ENCODE measurements around the gene PARD3. TPM values are rescaled to one million over a fixed set of nuclear protein-coding genes. Genes with fewer than 3 reads are reported as not detected.

The PARD3 gene
- total RNA-seq, 1 experiment from 2014 or later: 154 TPM

DNA sequence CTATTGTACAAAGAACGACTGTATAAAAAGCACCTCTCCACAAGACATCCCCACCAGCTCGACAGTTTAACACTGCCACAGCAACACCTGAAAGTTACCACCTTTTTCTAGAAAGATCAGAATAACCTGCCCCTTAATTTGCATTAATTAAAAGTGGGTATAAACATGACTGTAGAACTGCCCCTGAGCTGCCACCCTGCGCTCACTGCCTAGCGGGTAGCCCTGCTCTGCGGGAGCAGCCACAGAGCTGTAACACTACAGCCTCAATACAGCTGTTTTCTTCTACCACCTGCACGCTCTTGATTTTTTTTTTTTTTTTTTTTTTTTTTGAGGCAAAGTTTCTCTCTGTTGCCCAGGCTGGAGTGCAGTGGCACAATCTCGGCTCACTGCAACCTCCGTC, 140.9 kb downstream of the PARD3 start:
- Histone ChIP-seq H3F3A (ENCODE audit: low read length, unreplicated experiment) (no peaks in the 10 kb centered on the region), H3K9me3 (ENCODE audit: low read length) (no peaks in the 10 kb centered on the region), H3K27ac (ENCODE audit: low read length) (no peak overlapping the region), H3K36me3 (ENCODE audit: low read depth, low read length) (no peaks in the 10 kb centered on the region), H3K79me2 (ENCODE audit: low read length) (peaks cover 78% of the 10 kb centered on the region), H2AFZ (ENCODE audit: low read length) (no peak overlapping the region), H3K27me3 (ENCODE audit: low read length) (no peaks in the 10 kb centered on the region), H3K9ac (ENCODE audit: low read length) (no peak overlapping the region), H4K20me1 (ENCODE audit: low read length) (no peaks in the 10 kb centered on the region), H3K4me1 (ENCODE audit: insufficient read depth, low read length) (no peaks in the 10 kb centered on the region), H3K4me2 (ENCODE audit: low read length) (no peak overlapping the region), H3K9me2 (replicated peaks; ENCODE audit: low read length) (no peaks in the 10 kb centered on the region), H3K4me3 (ENCODE audit: low read length) (no peak overlapping the region)
- no TSS peak for BruUV-seq (replicated peaks)
- ATAC-seq (no peak), DNase-seq (no peak)
- POLR2A ChIA-PET (ENCODE audit: unreplicated experiment): no interaction called here
- CTCF ChIA-PET: no interaction called here
- intact Hi-C loops (cut with micrococcal nuclease): no loop called here
- TF ChIP-seq EZH2phosphoT487 (IDR thresholded peaks at IDR 0.05; ENCODE audit: borderline replicate concordance, low read length) (no peak), EZH2 (IDR thresholded peaks at IDR 0.05; ENCODE audit: low read length, unreplicated experiment) (no peak)
- TF ChIP-seq, protein P1, sequence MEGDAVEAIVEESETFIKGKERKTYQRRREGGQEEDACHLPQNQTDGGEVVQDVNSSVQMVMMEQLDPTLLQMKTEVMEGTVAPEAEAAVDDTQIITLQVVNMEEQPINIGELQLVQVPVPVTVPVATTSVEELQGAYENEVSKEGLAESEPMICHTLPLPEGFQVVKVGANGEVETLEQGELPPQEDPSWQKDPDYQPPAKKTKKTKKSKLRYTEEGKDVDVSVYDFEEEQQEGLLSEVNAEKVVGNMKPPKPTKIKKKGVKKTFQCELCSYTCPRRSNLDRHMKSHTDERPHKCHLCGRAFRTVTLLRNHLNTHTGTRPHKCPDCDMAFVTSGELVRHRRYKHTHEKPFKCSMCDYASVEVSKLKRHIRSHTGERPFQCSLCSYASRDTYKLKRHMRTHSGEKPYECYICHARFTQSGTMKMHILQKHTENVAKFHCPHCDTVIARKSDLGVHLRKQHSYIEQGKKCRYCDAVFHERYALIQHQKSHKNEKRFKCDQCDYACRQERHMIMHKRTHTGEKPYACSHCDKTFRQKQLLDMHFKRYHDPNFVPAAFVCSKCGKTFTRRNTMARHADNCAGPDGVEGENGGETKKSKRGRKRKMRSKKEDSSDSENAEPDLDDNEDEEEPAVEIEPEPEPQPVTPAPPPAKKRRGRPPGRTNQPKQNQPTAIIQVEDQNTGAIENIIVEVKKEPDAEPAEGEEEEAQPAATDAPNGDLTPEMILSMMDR (conservative IDR thresholded peaks at IDR 0.05; ENCODE audit: low read depth, low read length): no peak

DNA sequence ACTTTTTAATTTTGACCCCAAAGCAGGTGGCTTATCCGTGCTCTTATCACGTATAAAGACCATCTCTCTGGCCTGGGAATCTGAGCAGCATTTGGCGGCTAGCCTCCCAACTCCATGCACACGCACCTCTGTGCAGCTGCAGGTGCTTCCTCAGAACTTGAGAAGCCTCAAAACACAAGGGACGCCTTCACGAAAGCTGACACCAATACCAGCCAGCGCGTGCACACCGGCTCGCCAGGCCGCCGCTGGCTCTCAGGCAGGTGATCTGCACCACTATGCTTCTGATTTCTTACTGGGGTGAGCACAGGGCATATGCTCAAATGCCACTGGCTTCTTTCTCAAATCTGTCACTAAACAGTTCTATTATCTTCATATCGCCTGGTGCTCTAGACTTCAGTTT, 145.0 kb downstream of the PARD3 start:
- Histone ChIP-seq H3K4me1 (ENCODE audit: insufficient read depth, low read length) (peaks cover 22% of the 10 kb centered on the region), H4K20me1 (ENCODE audit: low read length) (no peaks in the 10 kb centered on the region), H3K36me3 (ENCODE audit: low read depth, low read length) (no peaks in the 10 kb centered on the region), H3K9ac (ENCODE audit: low read length) (no peak overlapping the region), H2AFZ (ENCODE audit: low read length) (no peak overlapping the region), H3K9me2 (replicated peaks; ENCODE audit: low read length) (no peaks in the 10 kb centered on the region), H3K9me3 (ENCODE audit: low read length) (no peaks in the 10 kb centered on the region), H3F3A (ENCODE audit: low read length, unreplicated experiment) (no peaks in the 10 kb centered on the region), H3K79me2 (ENCODE audit: low read length) (peaks cover 75% of the 10 kb centered on the region), H3K4me3 (ENCODE audit: low read length) (no peak overlapping the region), H3K27ac (ENCODE audit: low read length) (no peak overlapping the region), H3K4me2 (ENCODE audit: low read length) (no peak overlapping the region), H3K27me3 (ENCODE audit: low read length) (no peaks in the 10 kb centered on the region)
- no peak for ATAC-seq
- ChIA-PET CTCF (no interaction called here), POLR2A (ENCODE audit: unreplicated experiment) (no interaction called here)
- intact Hi-C loops (cut with micrococcal nuclease): no loop called here
- DNase-seq: no peak
- no peak for TF ChIP-seq EZH2phosphoT487 (IDR thresholded peaks at IDR 0.05; ENCODE audit: borderline replicate concordance, low read length)
- TF ChIP-seq EZH2 (IDR thresholded peaks at IDR 0.05; ENCODE audit: low read length, unreplicated experiment): no peak
- TF ChIP-seq, protein P1 (conservative IDR thresholded peaks at IDR 0.05; ENCODE audit: low read depth, low read length): no peak
- no TSS peak for BruUV-seq (replicated peaks)

DNA sequence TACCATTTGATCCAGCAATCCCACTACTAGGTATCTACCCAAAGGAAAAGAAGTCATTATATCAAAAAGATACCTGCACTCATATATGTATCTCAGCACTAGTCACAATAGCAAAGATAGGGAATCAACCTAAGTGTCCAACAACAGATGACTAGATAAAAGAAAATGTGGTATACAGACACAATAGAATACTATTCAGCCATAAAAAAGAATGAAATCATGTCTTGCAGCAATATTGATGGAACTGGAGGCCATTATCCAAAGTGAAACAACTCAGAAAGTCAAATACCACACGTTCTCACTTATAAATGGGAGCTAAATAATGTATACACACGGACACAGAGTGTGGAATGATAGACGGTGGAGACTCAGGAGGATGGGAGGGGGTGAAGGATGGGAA, 146.0 kb downstream of the PARD3 start:
- H3K4me1 ChIP-seq (ENCODE audit: insufficient read depth, low read length): peaks cover 22% of the 10 kb centered on the region
- H2AFZ ChIP-seq (ENCODE audit: low read length): no peak overlapping the region
- H3K27ac ChIP-seq (ENCODE audit: low read length): no peak overlapping the region
- no peak for TF ChIP-seq EZH2 (IDR thresholded peaks at IDR 0.05; ENCODE audit: low read length, unreplicated experiment)
- no peaks in the 10 kb centered on the region for H3K27me3 ChIP-seq (ENCODE audit: low read length)
- DNase-seq (no peak), ATAC-seq (no peak)
- intact Hi-C loops (cut with micrococcal nuclease): loop anchor here (5.0 kb wide), 1 partner anchor 548 kb away; no protein-coding TSS in a partner anchor
- no peaks in the 10 kb centered on the region for H3K36me3 ChIP-seq (ENCODE audit: low read depth, low read length)
- H3F3A ChIP-seq (ENCODE audit: low read length, unreplicated experiment): no peaks in the 10 kb centered on the region
- POLR2A ChIA-PET (ENCODE audit: unreplicated experiment): interaction anchor here (0.6 kb wide), 1 partner anchor 1680 kb away, joined by 4 read pairs; no protein-coding TSS in a partner anchor
- H3K79me2 ChIP-seq (ENCODE audit: low read length): peaks cover 75% of the 10 kb centered on the region
- H3K4me2 ChIP-seq (ENCODE audit: low read length): no peak overlapping the region
- no peak overlapping the region for H3K4me3 ChIP-seq (ENCODE audit: low read length)
- H4K20me1 ChIP-seq (ENCODE audit: low read length): no peaks in the 10 kb centered on the region
- BruUV-seq (replicated peaks): no TSS peak
- no peak overlapping the region for H3K9ac ChIP-seq (ENCODE audit: low read length)
- no peaks in the 10 kb centered on the region for H3K9me3 ChIP-seq (ENCODE audit: low read length)
- no peaks in the 10 kb centered on the region for H3K9me2 ChIP-seq (replicated peaks; ENCODE audit: low read length)
- CTCF ChIA-PET: no interaction called here
